ENCODE results near the gene TTC7B. TPM values are rescaled to one million over a fixed set of nuclear protein-coding genes. Genes with fewer than 3 reads are reported as not detected.

TTC7B gene
- total RNA-seq, 1 donor from 2014 or later: 46.0 TPM

- DNase-seq (ENCODE audit: low read depth): no peak
- no peak for TF ChIP-seq CTCF (IDR thresholded peaks at IDR 0.05; ENCODE audit: insufficient read depth, low read length, poor library complexity, severe bottlenecking)
- H3K36me3 ChIP-seq (ENCODE audit: control insufficient read depth, insufficient read depth, low read length): no peaks in the 10 kb centered on the region
- H3K27me3 ChIP-seq (ENCODE audit: control insufficient read depth, insufficient read depth, low read length): no peaks in the 10 kb centered on the region
- no peak overlapping the region for H3K4me3 ChIP-seq (ENCODE audit: low read depth, low read length)
Observed at GRCh38 chr14:90750701-90751100, 65.5 kb downstream of the TTC7B start.

- no peak for DNase-seq (ENCODE audit: low read depth)
- Histone ChIP-seq H3K36me3 (ENCODE audit: control insufficient read depth, insufficient read depth, low read length) (no peaks in the 10 kb centered on the region), H3K4me3 (ENCODE audit: low read depth, low read length) (no peak overlapping the region), H3K27me3 (ENCODE audit: control insufficient read depth, insufficient read depth, low read length) (no peaks in the 10 kb centered on the region)
- no peak for TF ChIP-seq CTCF (IDR thresholded peaks at IDR 0.05; ENCODE audit: insufficient read depth, low read length, poor library complexity, severe bottlenecking)
Observed at GRCh38 chr14:90750191-90750590, 66.0 kb downstream of the TTC7B start.

- no peak for TF ChIP-seq CTCF (IDR thresholded peaks at IDR 0.05; ENCODE audit: insufficient read depth, low read length, poor library complexity, severe bottlenecking)
Observed at GRCh38 chr14:90747909-90748308, 68.3 kb downstream of the TTC7B start.

GRCh38 chr14:90743826-90744225 is 72.4 kb downstream of the TTC7B start:
- Histone ChIP-seq H3K4me3 (ENCODE audit: low read depth, low read length) (no peak overlapping the region), H3K36me3 (ENCODE audit: control insufficient read depth, insufficient read depth, low read length) (no peaks in the 10 kb centered on the region), H3K27me3 (ENCODE audit: control insufficient read depth, insufficient read depth, low read length) (no peaks in the 10 kb centered on the region)
- no peak for DNase-seq (ENCODE audit: low read depth)
- no peak for TF ChIP-seq CTCF (IDR thresholded peaks at IDR 0.05; ENCODE audit: insufficient read depth, low read length, poor library complexity, severe bottlenecking)

More at GRCh38 chr14:90747909-90748308, 68.3 kb downstream of the TTC7B start:
- Histone ChIP-seq H3K36me3 (ENCODE audit: control insufficient read depth, insufficient read depth, low read length) (no peaks in the 10 kb centered on the region), H3K4me3 (ENCODE audit: low read depth, low read length) (no peak overlapping the region), H3K27me3 (ENCODE audit: control insufficient read depth, insufficient read depth, low read length) (no peaks in the 10 kb centered on the region)
- DNase-seq (ENCODE audit: low read depth): no peak

- TF ChIP-seq CTCF (IDR thresholded peaks at IDR 0.05; ENCODE audit: insufficient read depth, low read length, poor library complexity, severe bottlenecking): no peak
Observed at GRCh38 chr14:90743425-90743824, 72.8 kb downstream of the TTC7B start.

GRCh38 chr14:90742729-90743128 is 73.5 kb downstream of the TTC7B start:
- no peak for DNase-seq (ENCODE audit: low read depth)
- Histone ChIP-seq H3K36me3 (ENCODE audit: control insufficient read depth, insufficient read depth, low read length) (no peaks in the 10 kb centered on the region), H3K27me3 (ENCODE audit: control insufficient read depth, insufficient read depth, low read length) (no peaks in the 10 kb centered on the region), H3K4me3 (ENCODE audit: low read depth, low read length) (no peak overlapping the region)
- no peak for TF ChIP-seq CTCF (IDR thresholded peaks at IDR 0.05; ENCODE audit: insufficient read depth, low read length, poor library complexity, severe bottlenecking)

More at GRCh38 chr14:90743425-90743824, 72.8 kb downstream of the TTC7B start:
- no peak for DNase-seq (ENCODE audit: low read depth)
- H3K36me3 ChIP-seq (ENCODE audit: control insufficient read depth, insufficient read depth, low read length): no peaks in the 10 kb centered on the region
- H3K4me3 ChIP-seq (ENCODE audit: low read depth, low read length): no peak overlapping the region
- no peaks in the 10 kb centered on the region for H3K27me3 ChIP-seq (ENCODE audit: control insufficient read depth, insufficient read depth, low read length)
